Bronchus fibroblast of lung (primary cell): ENCODE measurements around the gene SMIM32. TPM values are rescaled to one million over a fixed set of nuclear protein-coding genes. Genes with fewer than 3 reads are reported as not detected.

Experiments used
- total RNA-seq: library from RNA; depleted of rRNA; stranded (reverse); fragments of >200 nt; gene quantifications from 2 replicates; pipeline ENCODE4 v1.2.3, GENCODE V29; 2015

Gene SMIM32
- total RNA-seq = not detected in 2 replicates

DNA sequence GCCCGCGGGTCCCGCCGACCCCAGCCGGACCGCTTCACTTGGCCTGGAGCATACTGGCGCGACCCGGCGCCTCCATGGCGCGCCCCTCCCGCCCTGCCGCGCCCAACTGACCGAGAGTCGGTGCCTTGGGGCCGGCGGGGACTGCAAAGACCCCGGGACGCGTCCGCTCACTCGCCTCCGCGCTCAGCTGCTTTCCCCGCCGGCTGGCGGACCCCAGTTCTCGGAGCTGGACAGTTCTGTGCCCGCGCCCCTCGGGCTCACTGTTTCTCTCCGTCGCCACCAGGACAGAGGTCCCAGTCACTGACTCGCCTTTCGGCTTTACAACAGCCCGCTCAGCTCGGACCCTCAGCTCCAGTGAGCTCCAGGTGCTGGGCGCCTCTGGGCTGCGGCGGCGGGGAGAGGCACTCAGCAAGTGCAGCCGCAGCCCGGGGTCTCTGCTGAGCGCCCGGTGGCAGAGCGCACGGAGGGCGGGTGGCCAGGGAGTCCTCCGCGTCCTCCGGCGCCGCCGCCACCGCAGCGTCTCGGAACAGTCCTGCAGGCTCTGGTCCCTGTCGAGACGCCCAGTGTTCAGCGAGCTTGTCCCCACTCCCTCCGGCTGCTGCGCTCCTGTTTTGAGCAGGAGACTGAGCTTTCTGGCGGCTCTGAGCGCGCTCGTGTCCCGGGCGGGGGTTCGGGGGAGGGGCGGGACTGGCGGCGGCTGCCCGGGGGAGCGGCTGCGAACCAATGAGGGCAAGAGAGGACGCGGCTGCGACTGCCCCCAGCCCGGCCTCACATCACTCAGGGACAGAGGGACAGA, at the start of gene SMIM32:
Gene SMIM32 (minus strand): TSS at position 637 of the 796 bp plus-strand sequence. CDS start 638 bp downstream, outside the sequence.

Other genes with a start within 250 kb of the SMIM32 start
- gene LECT2, start 238.2 kb downstream of the SMIM32 start, total RNA-seq = not detected in 2 replicates
- gene TGFBI, start 164.2 kb downstream of the SMIM32 start, total RNA-seq = 178 and 182 TPM in 2 replicates
- gene SMAD5, start 60.3 kb downstream of the SMIM32 start, total RNA-seq = 28.6 and 39.5 TPM in 2 replicates
- not detected in 2 replicates for gene TRPC7, start 172.4 kb upstream of the SMIM32 start, total RNA-seq